TTC549 (cell line): Measurements from ENCODE around the gene SZRD1.

Experiments used
- FAIRE-seq: peaks from 2 replicates; lab custom pipeline; 2012; peaks lifted over from hg19 to GRCh38; lab: Jason Lieb, UNC

SZRD1 gene

GRCh38 chr1:16440470-16441281 is 73.6 kb downstream of the SZRD1 start, which contains the start of gene NECAP2:
Gene NECAP2, plus strand, starts transcription at chr1:16440724. Its CDS starts 38 bp downstream, at chr1:16440762.
- no peak for FAIRE-seq

- FAIRE-seq, result no peak
These were observed 74.2 kb downstream of the SZRD1 start for GRCh38 chr1:16441282-16441665.

DNA sequence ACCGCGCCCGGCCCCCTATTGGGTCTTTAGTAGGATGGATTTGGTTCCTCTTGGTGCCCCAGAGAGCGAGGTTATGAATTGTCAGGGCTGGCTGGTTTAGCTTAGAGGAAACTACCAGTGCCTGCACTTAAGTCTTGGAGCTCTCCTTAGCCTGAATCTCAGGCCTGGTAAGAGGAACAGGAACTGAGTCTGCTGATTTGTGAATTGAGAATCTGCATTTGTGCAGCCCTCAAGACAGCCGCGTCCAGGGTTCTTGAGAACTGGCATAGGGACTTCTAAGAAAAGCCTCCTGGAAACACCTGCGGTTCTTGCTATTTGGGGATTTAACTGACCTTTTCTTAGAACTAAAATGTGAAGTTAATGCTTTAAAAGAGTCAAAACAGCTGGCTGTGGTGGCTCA is 75.2 kb downstream of the SZRD1 start:
- no peak for FAIRE-seq

DNA sequence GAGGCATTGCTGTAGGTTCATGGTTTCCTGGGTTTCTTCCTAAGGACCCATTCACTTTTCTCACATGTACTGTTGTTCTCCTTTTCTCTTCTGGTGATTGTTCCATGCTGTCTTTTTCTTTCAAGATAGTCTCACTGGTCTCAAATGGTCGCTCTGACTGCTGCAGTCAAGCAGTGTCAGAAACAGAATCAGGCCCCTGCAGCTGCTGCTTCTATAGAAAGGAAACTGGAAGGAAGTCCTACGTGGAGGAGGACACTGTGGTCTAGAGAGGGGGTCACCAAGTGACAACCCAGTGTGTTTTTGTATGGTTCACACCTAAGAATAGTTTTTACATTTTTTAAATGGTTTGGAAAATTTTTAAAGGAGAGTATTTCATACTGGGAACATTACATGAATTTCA is 75.9 kb downstream of the SZRD1 start:
- FAIRE-seq, result no peak

GRCh38 chr1:16443975-16444770 is 77.1 kb downstream of the SZRD1 start:
- FAIRE-seq, result no peak

DNA sequence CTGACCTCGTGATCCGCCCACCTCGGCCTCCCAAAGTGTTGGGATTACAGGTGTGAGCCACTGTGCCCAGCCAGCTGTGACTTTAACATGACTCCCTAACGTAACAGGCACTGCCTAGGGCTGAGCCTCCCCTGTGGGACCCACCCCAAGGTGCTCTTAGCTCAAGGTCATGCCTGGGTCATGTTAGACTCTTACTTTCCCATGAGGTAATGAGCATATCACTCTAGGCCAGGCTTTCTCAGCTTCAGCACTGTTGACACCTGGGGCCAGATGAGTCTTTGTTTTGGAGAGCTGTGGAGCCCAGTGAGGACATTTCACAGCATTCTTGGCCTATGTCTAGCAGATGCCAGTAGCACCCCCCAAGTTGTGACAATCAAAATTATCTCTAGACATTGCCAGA is 78.0 kb downstream of the SZRD1 start:
- FAIRE-seq, result no peak

DNA sequence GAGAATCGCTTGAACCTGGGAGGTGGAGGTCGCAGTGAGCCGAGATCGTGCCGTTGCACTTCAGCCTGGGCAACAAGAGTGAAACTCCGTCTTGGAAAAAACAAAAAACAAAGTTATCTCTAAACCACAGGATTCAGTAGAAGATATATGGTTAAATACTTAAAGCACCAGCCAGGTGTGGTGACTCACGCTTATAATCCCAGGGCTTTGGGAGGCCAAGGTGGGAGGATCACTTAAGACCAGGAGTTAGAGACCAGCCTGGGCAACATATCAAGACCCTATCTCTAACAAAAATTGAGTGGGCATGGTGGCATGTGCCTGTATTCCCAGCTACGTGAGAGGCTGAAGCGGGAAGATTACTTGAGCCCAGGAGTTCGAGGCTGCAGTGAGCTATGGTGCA is 79.1 kb downstream of the SZRD1 start:
- FAIRE-seq, result no peak

GRCh38 chr1:16447641-16448040 is 80.6 kb downstream of the SZRD1 start:
- FAIRE-seq, result no peak
